KOPT-K1 (cell line): ENCODE data around the gene HS2ST1.

Experiments used
- H3K27ac ChIP-seq: fragments of 200-600 bp; sonication (generic); 2 replicates; pipeline ENCODE4 v1.5.1; 2016; ENCODE audit warnings: antibody characterized with exemption, mild to moderate bottlenecking, low read depth, low read length; ENCODE audit not compliant: poor library complexity, severe bottlenecking
- H3K36me3 ChIP-seq: fragments of 200-600 bp; sonication (generic); 2 replicates; pipeline ENCODE4 v1.5.1; 2017; ENCODE audit warnings: antibody characterized with exemption, mild to moderate bottlenecking, low read length, moderate library complexity; ENCODE audit not compliant: insufficient read depth
- H3K9me3 ChIP-seq: fragments of 200-600 bp; sonication (generic); 2 replicates; pipeline ENCODE4 v1.5.1; 2017; ENCODE audit warnings: antibody characterized with exemption, low read length, mild to moderate bottlenecking; ENCODE audit not compliant: insufficient read depth, poor library complexity, severe bottlenecking

Gene HS2ST1

GRCh38 chr1:87143413-87144135 is 229.1 kb downstream of the HS2ST1 start:
- Histone ChIP-seq H3K9me3 (no peaks in the 10 kb centered on the region), H3K27ac (no peak overlapping the region), H3K36me3 (no peaks in the 10 kb centered on the region)

GRCh38 chr1:87144316-87144895 is 230.0 kb downstream of the HS2ST1 start:
- H3K9me3 ChIP-seq, result no peaks in the 10 kb centered on the region
- H3K27ac ChIP-seq, result no peak overlapping the region
- no peaks in the 10 kb centered on the region for H3K36me3 ChIP-seq

GRCh38 chr1:87144981-87145380 is 230.5 kb downstream of the HS2ST1 start:
- no peaks in the 10 kb centered on the region for H3K9me3 ChIP-seq
- H3K27ac ChIP-seq, result no peak overlapping the region
- H3K36me3 ChIP-seq, result no peaks in the 10 kb centered on the region

- Histone ChIP-seq H3K9me3 (no peaks in the 10 kb centered on the region), H3K27ac (no peak overlapping the region), H3K36me3 (no peaks in the 10 kb centered on the region)
Measured at GRCh38 chr1:87146538-87146937, 232.1 kb downstream of the HS2ST1 start.

- no peaks in the 10 kb centered on the region for H3K9me3 ChIP-seq
- no peaks in the 10 kb centered on the region for H3K36me3 ChIP-seq
- no peak overlapping the region for H3K27ac ChIP-seq
Measured at GRCh38 chr1:87146986-87147385, 232.6 kb downstream of the HS2ST1 start.

- no peaks in the 10 kb centered on the region for H3K36me3 ChIP-seq
- H3K9me3 ChIP-seq, result no peaks in the 10 kb centered on the region
- no peak overlapping the region for H3K27ac ChIP-seq
Measured at GRCh38 chr1:87147851-87148250, 233.4 kb downstream of the HS2ST1 start.

- H3K36me3 ChIP-seq, result no peaks in the 10 kb centered on the region
- H3K27ac ChIP-seq, result no peak overlapping the region
- H3K9me3 ChIP-seq, result no peaks in the 10 kb centered on the region
Measured at GRCh38 chr1:87148661-87149060, 234.2 kb downstream of the HS2ST1 start.

GRCh38 chr1:87149241-87150041 is 235.0 kb downstream of the HS2ST1 start:
- no peaks in the 10 kb centered on the region for H3K36me3 ChIP-seq
- H3K9me3 ChIP-seq, result no peaks in the 10 kb centered on the region
- no peak overlapping the region for H3K27ac ChIP-seq

- Histone ChIP-seq H3K27ac (no peak overlapping the region), H3K9me3 (no peaks in the 10 kb centered on the region), H3K36me3 (no peaks in the 10 kb centered on the region)
Measured at GRCh38 chr1:87150143-87150542, 235.7 kb downstream of the HS2ST1 start.

- Histone ChIP-seq H3K9me3 (no peaks in the 10 kb centered on the region), H3K27ac (no peak overlapping the region), H3K36me3 (no peaks in the 10 kb centered on the region)
Measured at GRCh38 chr1:87151500-87152421, 237.3 kb downstream of the HS2ST1 start.

- Histone ChIP-seq H3K27ac (no peak overlapping the region), H3K9me3 (no peaks in the 10 kb centered on the region), H3K36me3 (no peaks in the 10 kb centered on the region)
Measured at GRCh38 chr1:87154384-87154783, 239.9 kb downstream of the HS2ST1 start.

- H3K27ac ChIP-seq, result no peak overlapping the region
- H3K36me3 ChIP-seq, result no peaks in the 10 kb centered on the region
- H3K9me3 ChIP-seq, result no peaks in the 10 kb centered on the region
Measured at GRCh38 chr1:87155170-87155569, 240.7 kb downstream of the HS2ST1 start.

- H3K9me3 ChIP-seq, result no peaks in the 10 kb centered on the region
- no peaks in the 10 kb centered on the region for H3K36me3 ChIP-seq
- H3K27ac ChIP-seq, result no peak overlapping the region
Measured at GRCh38 chr1:87155648-87156047, 241.2 kb downstream of the HS2ST1 start.

GRCh38 chr1:87156124-87156523 is 241.7 kb downstream of the HS2ST1 start:
- Histone ChIP-seq H3K9me3 (no peaks in the 10 kb centered on the region), H3K36me3 (no peaks in the 10 kb centered on the region), H3K27ac (no peak overlapping the region)
